Liver (tissue), 9 donors: Measurements from ENCODE around the gene PRR30. TPM values are rescaled to one million over a fixed set of nuclear protein-coding genes. Genes with fewer than 3 reads are reported as not detected.

Source experiments
- DNase-seq: peaks from one replicate; pipeline ENCODE4 v3.0.0-alpha.2; 2017; ENCODE audit warnings: low spot score
- H3K27ac ChIP-seq, 2 donors: one replicate each; pipeline ENCODE4 v1.7.0; 2013; ENCODE audit warnings: inconsistent platforms in 2 of 2, low read length in 2 of 2, control low read depth in 1 of 2, low read depth in 1 of 2, mild to moderate bottlenecking in 1 of 2
- H3K27me3 ChIP-seq, 4 donors: one replicate each; pipeline versions ENCODE4 v1.6.1 to v1.7.0; 2013; ENCODE audit warnings: low read length in 3 of 4, inconsistent platforms in 1 of 4, mild to moderate bottlenecking in 1 of 4, moderate library complexity in 1 of 4; ENCODE audit not compliant: control insufficient read depth in 4 of 4, insufficient read depth in 4 of 4
- H3K36me3 ChIP-seq, 4 donors: one replicate each; pipeline versions ENCODE4 v1.6.1 to v1.7.0; 2013; ENCODE audit warnings: low read length in 3 of 4, mild to moderate bottlenecking in 3 of 4, low read depth in 1 of 4, moderate library complexity in 1 of 4; ENCODE audit not compliant: control insufficient read depth in 4 of 4, insufficient read depth in 3 of 4
- H3K4me1 ChIP-seq, 4 donors: one replicate each; pipeline versions ENCODE4 v1.6.1 to v1.7.0; 2013; ENCODE audit warnings: low read length in 3 of 4, mild to moderate bottlenecking in 3 of 4, moderate library complexity in 1 of 4; ENCODE audit not compliant: control insufficient read depth in 4 of 4, insufficient read depth in 4 of 4
- H3K4me3 ChIP-seq, 3 donors: one replicate each; pipeline versions ENCODE4 v1.6.1 to v1.7.0; 2013; ENCODE audit warnings: low read length in 3 of 3, control low read depth in 1 of 3, low read depth in 1 of 3, mild to moderate bottlenecking in 1 of 3
- H3K9ac ChIP-seq, 2 donors: one replicate each; pipeline ENCODE4 v1.7.0; 2013; ENCODE audit warnings: low read length in 2 of 2, mild to moderate bottlenecking in 2 of 2, moderate library complexity in 2 of 2, control low read depth in 1 of 2, low read depth in 1 of 2
- H3K9me3 ChIP-seq, 4 donors: one replicate each; pipeline versions ENCODE4 v1.6.1 to v1.7.0; 2013; ENCODE audit warnings: low read length in 3 of 4; ENCODE audit not compliant: control insufficient read depth in 4 of 4
- CTCF ChIP-seq: fragments of 150-350 bp; IDR thresholded peaks from 2 replicates; pipeline ENCODE4 v1.5.1; 2017; ENCODE audit warnings: improper control_type of control experiment, low read depth, low read length; ENCODE audit not compliant: missing input control
- EGR1 ChIP-seq, 2 donors: IDR thresholded peaks; 2 replicates each; pipeline ENCODE4 v1.6.1; 2016 to 2018; ENCODE audit warnings: antibody characterized with exemption in 2 of 2, low read depth in 2 of 2
- FOXA1 ChIP-seq: IDR thresholded peaks from 2 replicates; pipeline ENCODE4 v1.6.1; 2016; ENCODE audit warnings: antibody characterized with exemption
- FOXA2 ChIP-seq: IDR thresholded peaks from 2 replicates; pipeline ENCODE4 v1.6.1; 2016; ENCODE audit warnings: antibody characterized with exemption
- HNF4A ChIP-seq, 2 donors: conservative IDR thresholded peaks; 2 replicates each; pipeline ENCODE4 v1.6.1; 2016; ENCODE audit warnings: antibody characterized with exemption in 2 of 2, mild to moderate bottlenecking in 2 of 2
- HNF4G ChIP-seq: IDR thresholded peaks from 2 replicates; pipeline ENCODE4 v1.6.1; 2016; ENCODE audit warnings: antibody characterized with exemption
- JUND ChIP-seq, 2 donors: IDR thresholded peaks; 2 replicates each; pipeline ENCODE4 v1.6.1; 2016; ENCODE audit warnings: antibody characterized with exemption in 2 of 2
- NR2F2 ChIP-seq: IDR thresholded peaks from 2 replicates; pipeline ENCODE4 v1.6.1; 2016; ENCODE audit warnings: antibody characterized with exemption
- RAD21 ChIP-seq, 2 donors: IDR thresholded peaks; 2 replicates each; pipeline ENCODE4 v1.6.1; 2016; ENCODE audit warnings: antibody characterized with exemption in 2 of 2, mild to moderate bottlenecking in 2 of 2
- RXRA ChIP-seq, 2 donors: IDR thresholded peaks; 2 replicates each; pipeline ENCODE4 v1.6.1; 2017 to 2018; ENCODE audit warnings: antibody characterized with exemption in 2 of 2, mild to moderate bottlenecking in 1 of 2
- SP1 ChIP-seq: IDR thresholded peaks from 2 replicates; pipeline ENCODE4 v1.6.1; 2018; ENCODE audit warnings: antibody characterized with exemption, mild to moderate bottlenecking
- TAF1 ChIP-seq: conservative IDR thresholded peaks from 2 replicates; pipeline ENCODE4 v1.6.1; 2016; ENCODE audit warnings: antibody characterized with exemption, mild to moderate bottlenecking
- YY1 ChIP-seq: IDR thresholded peaks from 2 replicates; pipeline ENCODE4 v1.6.1; 2016; ENCODE audit warnings: antibody characterized with exemption, mild to moderate bottlenecking
- WGBS: extraction: QIAGEN DNeasy Blood & Tissue Kit; methylation state at CpG from one replicate; pipeline ENCODE4 v1.1.7; 2013; 5-methylcytosine and 5-hydroxymethylcytosine counted together
- polyA plus RNA-seq, 2 donors: library from polyadenylated mRNA; stranded (reverse) in 1 of 2; unstranded in 1 of 2; fragments of 200-250 nt in 1 of 2; fragments of >200 nt in 1 of 2; fragmentation: Nextera tagmentation in 1 of 2; extraction: Ambion mirVana in 1 of 2; gene quantifications; one replicate each; pipeline versions ENCODE4 v1.2.1 to v1.2.3, GENCODE V29; 2013 to 2015
- total RNA-seq, 2 donors: library from RNA; depleted of rRNA; stranded (reverse); fragments of >200 nt; gene quantifications; one replicate each; pipeline ENCODE4 v1.2.3, GENCODE V29; 2014
- TF ChIP-seq, protein P1 (sequence below): IDR thresholded peaks from 2 replicates; pipeline ENCODE4 v1.6.1; 2016; ENCODE audit warnings: antibody characterized with exemption
- TF ChIP-seq, protein P2 (sequence below): IDR thresholded peaks from 2 replicates; pipeline ENCODE4 v1.6.1; 2016; ENCODE audit warnings: antibody characterized with exemption, mild to moderate bottlenecking
- donor health status: healthy.
- donor health status: healthy.
- donor health status: healthy.
- donor health status: healthy.
- donor health status: healthy.

PRR30 gene
- total and polyA plus RNA-seq, 4 donors = not detected

DNA sequence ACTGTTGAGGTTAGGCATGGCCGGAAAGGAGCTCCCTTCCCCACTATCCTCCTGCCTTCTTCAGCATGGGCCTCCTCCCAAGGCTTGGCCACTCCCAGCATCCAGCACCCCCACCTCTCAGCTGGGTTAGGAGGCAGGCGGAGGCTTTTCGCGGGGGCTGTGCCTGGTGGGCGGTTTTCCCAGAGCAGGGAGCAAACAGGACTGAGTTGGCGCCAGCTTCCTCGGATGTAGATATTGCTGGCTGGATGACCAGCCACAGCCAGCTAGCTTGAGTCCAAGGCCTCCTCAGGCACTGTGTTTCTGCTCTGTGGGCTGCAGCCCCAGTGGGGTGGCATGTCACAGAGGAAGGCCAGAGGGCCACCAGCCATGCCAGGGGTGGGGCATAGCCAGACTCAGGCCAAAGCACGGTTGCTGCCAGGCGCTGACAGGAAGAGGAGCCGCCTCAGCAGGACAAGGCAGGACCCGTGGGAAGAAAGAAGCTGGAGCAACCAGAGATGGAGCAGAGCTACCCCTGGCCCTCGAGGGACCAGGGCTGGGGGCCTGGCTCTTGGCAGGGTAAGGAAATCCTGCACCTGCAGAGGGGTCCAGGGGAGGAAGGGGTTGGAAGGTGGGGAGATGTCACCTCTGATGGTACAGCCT, 9.7 kb upstream of the PRR30 start, which contains the start of gene TCF23:
TCF23 (plus strand) TSS at position 204 of the 639 bp plus-strand sequence; CDS start at position 334, 130 bp downstream.
- H3K4me1 ChIP-seq = no peaks in the 10 kb centered on the region
- 81% methylated on average over 12 of the region's 12 CpGs for WGBS
- no peaks in the 10 kb centered on the region for H3K27me3 ChIP-seq
- DNase-seq = no peak
- TF ChIP-seq FOXA1 (no peak), RXRA (IDR thresholded peaks at IDR 0.05) (no peak), HNF4G (no peak), RAD21 (IDR thresholded peaks at IDR 0.05) (no peak)
- H3K9ac ChIP-seq = no peak within 1 kb of the TSS
- no peak within 1 kb of the TSS for H3K27ac ChIP-seq
- no peaks in the 10 kb centered on the region for H3K9me3 ChIP-seq
- no peaks in the 10 kb centered on the region for H3K36me3 ChIP-seq
- no peak within 1 kb of the TSS for H3K4me3 ChIP-seq

GRCh38 chr2:27147935-27148334, 8.7 kb upstream of the PRR30 start:
- no peak for DNase-seq

More at GRCh38 chr2:27147935-27148334, 8.7 kb upstream of the PRR30 start:
- 92% methylated on average over 8 of the region's 8 CpGs for WGBS
- Histone ChIP-seq H3K36me3 (no peaks in the 10 kb centered on the region), H3K27me3 (peaks cover 0 to 2% (median 0%) of the 10 kb centered on the region in 4 donors), H3K9me3 (no peaks in the 10 kb centered on the region), H3K27ac (no peak overlapping the region), H3K4me1 (no peaks in the 10 kb centered on the region), H3K4me3 (no peak overlapping the region), H3K9ac (no peak overlapping the region)
- TF ChIP-seq YY1 (no peak), HNF4G (no peak), EGR1 (IDR thresholded peaks at IDR 0.05; ENCODE audit: low read depth in 2 of 2) (no peak), FOXA2 (no peak), SP1 (no peak), TAF1 (no peak), CTCF (no peak), JUND (IDR thresholded peaks at IDR 0.05) (no peak), RXRA (IDR thresholded peaks at IDR 0.05) (no peak), HNF4A (conservative IDR thresholded peaks at IDR 0.05) (no peak), NR2F2 (no peak)
- TF ChIP-seq, protein P1, sequence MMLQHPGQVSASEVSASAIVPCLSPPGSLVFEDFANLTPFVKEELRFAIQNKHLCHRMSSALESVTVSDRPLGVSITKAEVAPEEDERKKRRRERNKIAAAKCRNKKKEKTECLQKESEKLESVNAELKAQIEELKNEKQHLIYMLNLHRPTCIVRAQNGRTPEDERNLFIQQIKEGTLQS = no peak
- TF ChIP-seq, protein P2, sequence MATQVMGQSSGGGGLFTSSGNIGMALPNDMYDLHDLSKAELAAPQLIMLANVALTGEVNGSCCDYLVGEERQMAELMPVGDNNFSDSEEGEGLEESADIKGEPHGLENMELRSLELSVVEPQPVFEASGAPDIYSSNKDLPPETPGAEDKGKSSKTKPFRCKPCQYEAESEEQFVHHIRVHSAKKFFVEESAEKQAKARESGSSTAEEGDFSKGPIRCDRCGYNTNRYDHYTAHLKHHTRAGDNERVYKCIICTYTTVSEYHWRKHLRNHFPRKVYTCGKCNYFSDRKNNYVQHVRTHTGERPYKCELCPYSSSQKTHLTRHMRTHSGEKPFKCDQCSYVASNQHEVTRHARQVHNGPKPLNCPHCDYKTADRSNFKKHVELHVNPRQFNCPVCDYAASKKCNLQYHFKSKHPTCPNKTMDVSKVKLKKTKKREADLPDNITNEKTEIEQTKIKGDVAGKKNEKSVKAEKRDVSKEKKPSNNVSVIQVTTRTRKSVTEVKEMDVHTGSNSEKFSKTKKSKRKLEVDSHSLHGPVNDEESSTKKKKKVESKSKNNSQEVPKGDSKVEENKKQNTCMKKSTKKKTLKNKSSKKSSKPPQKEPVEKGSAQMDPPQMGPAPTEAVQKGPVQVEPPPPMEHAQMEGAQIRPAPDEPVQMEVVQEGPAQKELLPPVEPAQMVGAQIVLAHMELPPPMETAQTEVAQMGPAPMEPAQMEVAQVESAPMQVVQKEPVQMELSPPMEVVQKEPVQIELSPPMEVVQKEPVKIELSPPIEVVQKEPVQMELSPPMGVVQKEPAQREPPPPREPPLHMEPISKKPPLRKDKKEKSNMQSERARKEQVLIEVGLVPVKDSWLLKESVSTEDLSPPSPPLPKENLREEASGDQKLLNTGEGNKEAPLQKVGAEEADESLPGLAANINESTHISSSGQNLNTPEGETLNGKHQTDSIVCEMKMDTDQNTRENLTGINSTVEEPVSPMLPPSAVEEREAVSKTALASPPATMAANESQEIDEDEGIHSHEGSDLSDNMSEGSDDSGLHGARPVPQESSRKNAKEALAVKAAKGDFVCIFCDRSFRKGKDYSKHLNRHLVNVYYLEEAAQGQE = no peak
